ENCODE results near the gene ERC1.

Gene ERC1

GRCh38 chr12:1507308-1507707, 516.3 kb downstream of the ERC1 start:
- H3K27ac ChIP-seq: no peak overlapping the region
- no peak for DNase-seq
- TF ChIP-seq, protein P1, sequence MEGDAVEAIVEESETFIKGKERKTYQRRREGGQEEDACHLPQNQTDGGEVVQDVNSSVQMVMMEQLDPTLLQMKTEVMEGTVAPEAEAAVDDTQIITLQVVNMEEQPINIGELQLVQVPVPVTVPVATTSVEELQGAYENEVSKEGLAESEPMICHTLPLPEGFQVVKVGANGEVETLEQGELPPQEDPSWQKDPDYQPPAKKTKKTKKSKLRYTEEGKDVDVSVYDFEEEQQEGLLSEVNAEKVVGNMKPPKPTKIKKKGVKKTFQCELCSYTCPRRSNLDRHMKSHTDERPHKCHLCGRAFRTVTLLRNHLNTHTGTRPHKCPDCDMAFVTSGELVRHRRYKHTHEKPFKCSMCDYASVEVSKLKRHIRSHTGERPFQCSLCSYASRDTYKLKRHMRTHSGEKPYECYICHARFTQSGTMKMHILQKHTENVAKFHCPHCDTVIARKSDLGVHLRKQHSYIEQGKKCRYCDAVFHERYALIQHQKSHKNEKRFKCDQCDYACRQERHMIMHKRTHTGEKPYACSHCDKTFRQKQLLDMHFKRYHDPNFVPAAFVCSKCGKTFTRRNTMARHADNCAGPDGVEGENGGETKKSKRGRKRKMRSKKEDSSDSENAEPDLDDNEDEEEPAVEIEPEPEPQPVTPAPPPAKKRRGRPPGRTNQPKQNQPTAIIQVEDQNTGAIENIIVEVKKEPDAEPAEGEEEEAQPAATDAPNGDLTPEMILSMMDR (IDR thresholded peaks at IDR 0.05; ENCODE audit: low read depth, low read length): no peak

DNA sequence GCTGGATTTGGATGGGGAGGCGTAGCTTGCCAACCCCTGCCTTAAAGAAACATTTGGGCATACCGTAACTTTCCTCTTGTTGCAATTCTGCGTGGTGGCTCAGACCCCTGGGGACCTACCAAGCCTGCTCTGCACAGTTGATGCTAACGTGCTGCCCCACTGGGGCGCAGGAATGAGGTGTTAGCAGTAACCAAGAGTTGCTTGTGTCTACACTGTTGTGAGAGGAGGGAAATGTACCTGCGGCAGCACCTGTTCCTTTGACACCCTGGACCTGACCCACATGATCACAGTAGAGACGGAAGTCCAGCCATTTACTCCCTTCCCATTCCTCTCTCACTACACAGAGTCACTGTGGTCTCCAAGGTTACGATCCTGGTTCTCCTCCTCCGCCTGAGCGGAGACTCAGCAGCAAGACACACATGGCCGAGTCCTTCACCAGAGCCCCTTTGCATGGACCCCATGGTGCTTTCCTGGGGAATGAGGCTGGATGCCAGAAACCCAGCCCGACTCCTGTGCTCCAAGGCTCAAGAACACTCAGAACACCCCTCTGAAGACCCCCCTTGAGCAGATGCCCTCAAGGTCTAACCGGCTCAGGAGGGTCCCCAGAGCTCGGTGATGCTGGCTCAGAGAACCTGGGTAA, 518.5 kb downstream of the ERC1 start:
- H3K4me3 ChIP-seq (ENCODE audit: low read depth, low read length): no peak overlapping the region
- peaks cover 2% of the 10 kb centered on the region for H3K9me3 ChIP-seq (ENCODE audit: severe bottlenecking)
- no peak for DNase-seq
- H3K27ac ChIP-seq: no peak overlapping the region
- H3K36me3 ChIP-seq: no peaks in the 10 kb centered on the region
- TF ChIP-seq, protein P1 (IDR thresholded peaks at IDR 0.05; ENCODE audit: low read depth, low read length): no peak
- no peaks in the 10 kb centered on the region for H3K27me3 ChIP-seq (ENCODE audit: insufficient read depth, low read depth, severe bottlenecking)

More at GRCh38 chr12:1507308-1507707, 516.3 kb downstream of the ERC1 start:
- Histone ChIP-seq H3K4me3 (ENCODE audit: low read depth, low read length) (no peak overlapping the region), H3K36me3 (no peaks in the 10 kb centered on the region), H3K27me3 (ENCODE audit: insufficient read depth, low read depth, severe bottlenecking) (no peaks in the 10 kb centered on the region), H3K9me3 (ENCODE audit: severe bottlenecking) (peaks cover 2% of the 10 kb centered on the region)

GRCh38 chr12:1510056-1510812, 519.2 kb downstream of the ERC1 start:
- Histone ChIP-seq H3K27me3 (ENCODE audit: insufficient read depth, low read depth, severe bottlenecking) (no peaks in the 10 kb centered on the region), H3K4me3 (ENCODE audit: low read depth, low read length) (no peak overlapping the region), H3K9me3 (ENCODE audit: severe bottlenecking) (peaks cover 5% of the 10 kb centered on the region), H3K36me3 (no peaks in the 10 kb centered on the region), H3K27ac (no peak overlapping the region)
- no peak for DNase-seq
- TF ChIP-seq, protein P1 (IDR thresholded peaks at IDR 0.05; ENCODE audit: low read depth, low read length): no peak

DNA sequence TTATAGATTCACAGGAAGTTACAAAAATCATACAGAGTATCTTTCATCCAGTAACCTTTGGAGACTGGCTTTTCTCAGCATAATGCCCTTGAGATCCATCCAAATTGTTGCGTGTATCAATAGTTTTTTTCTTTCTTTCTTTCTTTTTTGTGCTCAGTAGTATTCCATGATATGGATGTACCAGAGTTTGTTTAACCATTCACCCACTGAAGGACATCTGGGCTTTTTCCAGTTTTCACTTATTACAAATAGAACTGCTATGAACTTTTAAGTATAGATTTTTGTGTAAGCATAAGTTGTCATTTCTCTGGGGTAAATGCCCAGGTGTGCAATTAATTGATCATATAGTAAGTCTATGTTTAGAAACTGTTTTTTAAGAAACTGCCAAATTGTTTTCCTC, 524.0 kb downstream of the ERC1 start:
- no peak for DNase-seq
- Histone ChIP-seq H3K9me3 (ENCODE audit: severe bottlenecking) (peaks cover 4% of the 10 kb centered on the region), H3K27me3 (ENCODE audit: insufficient read depth, low read depth, severe bottlenecking) (no peaks in the 10 kb centered on the region), H3K4me3 (ENCODE audit: low read depth, low read length) (no peak overlapping the region), H3K36me3 (no peaks in the 10 kb centered on the region), H3K27ac (no peak overlapping the region)
- TF ChIP-seq, protein P1 (IDR thresholded peaks at IDR 0.05; ENCODE audit: low read depth, low read length): no peak

- Histone ChIP-seq H3K4me3 (ENCODE audit: low read depth, low read length) (no peak overlapping the region), H3K9me3 (ENCODE audit: severe bottlenecking) (peaks cover 4% of the 10 kb centered on the region), H3K27me3 (ENCODE audit: insufficient read depth, low read depth, severe bottlenecking) (no peaks in the 10 kb centered on the region), H3K27ac (no peak overlapping the region), H3K36me3 (no peaks in the 10 kb centered on the region)
- TF ChIP-seq, protein P1 (IDR thresholded peaks at IDR 0.05; ENCODE audit: low read depth, low read length): no peak
- no peak for DNase-seq
Observed at GRCh38 chr12:1515428-1515827, 524.4 kb downstream of the ERC1 start.

Data from WERI-Rb-1 (cell line).